HG03280 (cell line): ENCODE measurements around the gene PBRM1.

ENCODE experiments used
- ATAC-seq: cut with Tn5 transposase; IDR thresholded peaks from one replicate; pipeline ENCODE4 v1.9.1; 2021; ENCODE audit warnings: mild to moderate bottlenecking, moderate library complexity; ENCODE audit not compliant: unreplicated experiment

The PBRM1 gene

GRCh38 chr3:52593103-52593502 lies 92.6 kb downstream of the PBRM1 start:
- ATAC-seq: no peak

- no peak for ATAC-seq
These were observed 111.4 kb downstream of the PBRM1 start for GRCh38 chr3:52574056-52574965.

GRCh38 chr3:52572221-52572620 lies 113.5 kb downstream of the PBRM1 start:
- no peak for ATAC-seq

GRCh38 chr3:52570076-52570475 lies 115.6 kb downstream of the PBRM1 start:
- no peak for ATAC-seq

GRCh38 chr3:52568069-52568468 lies 117.6 kb downstream of the PBRM1 start:
- ATAC-seq: no peak

GRCh38 chr3:52563984-52564383 lies 121.7 kb downstream of the PBRM1 start:
- ATAC-seq: no peak

GRCh38 chr3:52561028-52561747 lies 124.5 kb downstream of the PBRM1 start:
- ATAC-seq: no peak

- ATAC-seq: no peak
These were observed 127.3 kb downstream of the PBRM1 start for GRCh38 chr3:52558436-52558835.

GRCh38 chr3:52557011-52557960 lies 128.4 kb downstream of the PBRM1 start:
- no peak for ATAC-seq

- ATAC-seq: no peak
These were observed 130.7 kb downstream of the PBRM1 start for GRCh38 chr3:52555056-52555455.

- no peak for ATAC-seq
These were observed 131.5 kb downstream of the PBRM1 start for GRCh38 chr3:52554026-52554755.

GRCh38 chr3:52552089-52552488 lies 133.6 kb downstream of the PBRM1 start:
- ATAC-seq: no peak

GRCh38 chr3:52551118-52551517 lies 134.6 kb downstream of the PBRM1 start:
- no peak for ATAC-seq

- no peak for ATAC-seq
These were observed 138.6 kb downstream of the PBRM1 start for GRCh38 chr3:52547143-52547542.

GRCh38 chr3:52546111-52546901 lies 139.4 kb downstream of the PBRM1 start:
- no peak for ATAC-seq

GRCh38 chr3:52544937-52545336 lies 140.8 kb downstream of the PBRM1 start:
- no peak for ATAC-seq

GRCh38 chr3:52541050-52541449 lies 144.7 kb downstream of the PBRM1 start:
- no peak for ATAC-seq

GRCh38 chr3:52539010-52539653 lies 146.6 kb downstream of the PBRM1 start:
- no peak for ATAC-seq
